AG09309 (cell line): ENCODE data around the gene NT5C1A.
A peak's percentile ranks its signal among the peaks of the same experiment; 100 is the strongest.

Experiments used
- DNase-seq: peaks from one replicate; pipeline ENCODE4 v3.0.0-alpha.2; 2010; ENCODE audit warnings: low read depth
- H3K4me3 ChIP-seq: 2 replicates; pipeline ENCODE4 v1.5.1; 2011; ENCODE audit warnings: mild to moderate bottlenecking, low read depth, low read length, moderate library complexity; ENCODE audit not compliant: control insufficient read depth
- TF ChIP-seq, protein P1 (sequence below): IDR thresholded peaks from 2 replicates; pipeline ENCODE4 v1.5.1; 2011; ENCODE audit warnings: mild to moderate bottlenecking, low read depth, low read length, inconsistent platforms; ENCODE audit not compliant: insufficient read depth, control insufficient read depth; ENCODE audit errors: missing control alignments

Gene NT5C1A

DNA sequence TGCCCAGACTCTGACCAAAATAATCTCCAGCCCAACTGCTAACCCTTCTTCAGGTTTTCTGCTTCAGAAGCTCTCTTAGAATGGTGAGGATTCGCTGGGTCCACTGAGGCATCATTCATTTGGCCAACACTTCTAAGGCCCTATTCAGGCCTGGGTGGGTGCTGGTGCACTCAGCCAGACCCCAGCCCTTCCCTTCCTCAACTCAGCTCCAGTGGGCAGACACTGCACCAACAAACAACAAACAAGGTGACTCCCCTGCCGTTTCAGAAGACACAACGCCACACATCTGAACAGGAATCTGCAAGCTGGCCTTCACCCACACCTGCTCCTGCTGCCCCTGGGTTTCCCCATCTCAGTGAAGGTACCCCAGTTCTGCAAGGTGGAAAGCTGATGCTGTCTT lies 38.5 kb downstream of the NT5C1A start:
- H3K4me3 ChIP-seq = no peak overlapping the region; the same call in none of the 2 replicates
- TF ChIP-seq, protein P1, sequence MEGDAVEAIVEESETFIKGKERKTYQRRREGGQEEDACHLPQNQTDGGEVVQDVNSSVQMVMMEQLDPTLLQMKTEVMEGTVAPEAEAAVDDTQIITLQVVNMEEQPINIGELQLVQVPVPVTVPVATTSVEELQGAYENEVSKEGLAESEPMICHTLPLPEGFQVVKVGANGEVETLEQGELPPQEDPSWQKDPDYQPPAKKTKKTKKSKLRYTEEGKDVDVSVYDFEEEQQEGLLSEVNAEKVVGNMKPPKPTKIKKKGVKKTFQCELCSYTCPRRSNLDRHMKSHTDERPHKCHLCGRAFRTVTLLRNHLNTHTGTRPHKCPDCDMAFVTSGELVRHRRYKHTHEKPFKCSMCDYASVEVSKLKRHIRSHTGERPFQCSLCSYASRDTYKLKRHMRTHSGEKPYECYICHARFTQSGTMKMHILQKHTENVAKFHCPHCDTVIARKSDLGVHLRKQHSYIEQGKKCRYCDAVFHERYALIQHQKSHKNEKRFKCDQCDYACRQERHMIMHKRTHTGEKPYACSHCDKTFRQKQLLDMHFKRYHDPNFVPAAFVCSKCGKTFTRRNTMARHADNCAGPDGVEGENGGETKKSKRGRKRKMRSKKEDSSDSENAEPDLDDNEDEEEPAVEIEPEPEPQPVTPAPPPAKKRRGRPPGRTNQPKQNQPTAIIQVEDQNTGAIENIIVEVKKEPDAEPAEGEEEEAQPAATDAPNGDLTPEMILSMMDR = no peak
- no peak for DNase-seq

GRCh38 chr1:39632682-39633417 lies 39.1 kb downstream of the NT5C1A start:
- TF ChIP-seq, protein P1 = no peak
- DNase-seq = no peak
- peak overlapping the region; percentile 22 for H3K4me3 ChIP-seq

GRCh38 chr1:39632323-39632681 lies 39.6 kb downstream of the NT5C1A start:
- TF ChIP-seq, protein P1 = no peak
- DNase-seq = no peak
- H3K4me3 ChIP-seq = no peak overlapping the region

DNA sequence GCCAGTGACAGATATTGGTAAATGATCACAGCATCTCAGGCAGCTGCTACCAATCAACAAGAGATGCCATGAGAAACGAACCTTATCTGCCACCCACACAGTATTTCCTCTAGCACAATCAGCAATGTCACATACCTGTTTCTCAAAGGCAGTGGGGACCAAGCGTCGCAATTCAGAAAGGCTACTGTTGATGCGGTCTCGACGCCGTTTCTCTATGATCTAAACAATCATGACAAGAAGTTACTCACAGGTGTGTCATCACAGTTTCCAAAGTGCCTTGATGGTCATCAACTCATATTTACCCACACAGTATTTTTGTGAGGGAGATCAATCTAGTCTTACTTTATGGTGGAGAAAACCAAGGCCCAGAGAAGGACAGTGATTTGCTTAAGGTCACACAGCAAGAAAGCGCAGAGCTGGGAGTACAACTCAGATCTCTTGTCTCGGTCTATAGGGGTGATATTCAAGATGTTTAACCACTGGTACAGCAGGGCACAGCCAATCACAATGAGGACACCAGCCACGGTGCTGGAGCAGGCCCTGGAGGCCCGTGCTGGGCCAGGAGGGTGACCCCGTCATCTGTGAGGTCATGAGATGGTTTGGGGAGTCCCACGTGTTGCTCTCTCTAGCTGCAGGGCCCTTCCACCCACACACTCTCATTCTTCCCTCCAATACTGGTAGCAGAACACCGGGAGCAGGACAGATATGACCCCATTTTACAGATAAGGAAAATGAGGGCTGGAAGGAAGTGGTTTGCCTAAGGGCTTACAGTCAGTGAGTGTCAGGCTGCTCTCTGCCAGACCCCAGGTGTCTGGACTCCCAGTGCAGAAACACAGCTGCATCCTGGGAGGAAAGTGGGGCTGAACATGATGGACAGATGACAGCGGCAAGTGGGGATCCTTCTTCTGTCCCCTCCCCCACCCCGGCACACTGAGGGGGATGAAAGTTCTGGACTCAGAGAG lies 40.3 kb downstream of the NT5C1A start:
- no peak overlapping the region for H3K4me3 ChIP-seq
- TF ChIP-seq, protein P1 = no peak
- DNase-seq = no peak

- TF ChIP-seq, protein P1 = no peak
- DNase-seq = no peak
- H3K4me3 ChIP-seq = no peak overlapping the region
Observed at GRCh38 chr1:39628807-39629350, 43.0 kb downstream of the NT5C1A start.

- DNase-seq = no peak
- H3K4me3 ChIP-seq = no peak overlapping the region
- TF ChIP-seq, protein P1 = no peak
Observed at GRCh38 chr1:39626646-39627045, 45.3 kb downstream of the NT5C1A start.
